ENCODE data around the gene PRAF2. TPM values are rescaled to one million over a fixed set of nuclear protein-coding genes. Genes with fewer than 3 reads are reported as not detected.

The PRAF2 gene
- total and polyA plus RNA-seq, 2 of the 13 experiments (the other 11 are each of a cell fraction or from before 2014, with no cell fraction given), result 0.33 to 2.6 TPM

GRCh38 chrX:49100704-49101628, 27.2 kb upstream of the PRAF2 start (continued):
- TF ChIP-seq ZNF263 (CRISPR knock-in tag; IDR thresholded peaks at IDR 0.05) (no peak), ZNF317 (CRISPR knock-in tag; IDR thresholded peaks at IDR 0.05) (no peak), ATF5 (CRISPR knock-in tag; IDR thresholded peaks at IDR 0.05; ENCODE audit: low read depth) (no peak), GPBP1L1 (CRISPR knock-in tag; IDR thresholded peaks at IDR 0.05) (no peak), HNRNPUL1 (IDR thresholded peaks at IDR 0.05; ENCODE audit: low read depth, low read length) (no peak), ZNF678 (CRISPR knock-in tag; IDR thresholded peaks at IDR 0.05) (no peak), ZNF839 (CRISPR knock-in tag; IDR thresholded peaks at IDR 0.05; ENCODE audit: borderline replicate concordance) (no peak), U2AF1 (optimal IDR thresholded peaks at IDR 0.05; ENCODE audit: low read depth, low read length) (no peak), REL (CRISPR knock-in tag; conservative IDR thresholded peaks at IDR 0.05) (no peak), KLF13 (CRISPR knock-in tag; IDR thresholded peaks at IDR 0.05) (no peak), GLI4 (CRISPR knock-in tag; IDR thresholded peaks at IDR 0.05; ENCODE audit: borderline replicate concordance) (no peak), KDM6A (CRISPR knock-in tag; IDR thresholded peaks at IDR 0.05; ENCODE audit: low read depth) (no peak)
- TF ChIP-seq, protein P1, sequence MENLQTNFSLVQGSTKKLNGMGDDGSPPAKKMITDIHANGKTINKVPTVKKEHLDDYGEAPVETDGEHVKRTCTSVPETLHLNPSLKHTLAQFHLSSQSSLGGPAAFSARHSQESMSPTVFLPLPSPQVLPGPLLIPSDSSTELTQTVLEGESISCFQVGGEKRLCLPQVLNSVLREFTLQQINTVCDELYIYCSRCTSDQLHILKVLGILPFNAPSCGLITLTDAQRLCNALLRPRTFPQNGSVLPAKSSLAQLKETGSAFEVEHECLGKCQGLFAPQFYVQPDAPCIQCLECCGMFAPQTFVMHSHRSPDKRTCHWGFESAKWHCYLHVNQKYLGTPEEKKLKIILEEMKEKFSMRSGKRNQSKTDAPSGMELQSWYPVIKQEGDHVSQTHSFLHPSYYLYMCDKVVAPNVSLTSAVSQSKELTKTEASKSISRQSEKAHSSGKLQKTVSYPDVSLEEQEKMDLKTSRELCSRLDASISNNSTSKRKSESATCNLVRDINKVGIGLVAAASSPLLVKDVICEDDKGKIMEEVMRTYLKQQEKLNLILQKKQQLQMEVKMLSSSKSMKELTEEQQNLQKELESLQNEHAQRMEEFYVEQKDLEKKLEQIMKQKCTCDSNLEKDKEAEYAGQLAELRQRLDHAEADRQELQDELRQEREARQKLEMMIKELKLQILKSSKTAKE (CRISPR knock-in tag; IDR thresholded peaks at IDR 0.05; ENCODE audit: borderline replicate concordance), result no peak
- TF ChIP-seq, protein P2, sequence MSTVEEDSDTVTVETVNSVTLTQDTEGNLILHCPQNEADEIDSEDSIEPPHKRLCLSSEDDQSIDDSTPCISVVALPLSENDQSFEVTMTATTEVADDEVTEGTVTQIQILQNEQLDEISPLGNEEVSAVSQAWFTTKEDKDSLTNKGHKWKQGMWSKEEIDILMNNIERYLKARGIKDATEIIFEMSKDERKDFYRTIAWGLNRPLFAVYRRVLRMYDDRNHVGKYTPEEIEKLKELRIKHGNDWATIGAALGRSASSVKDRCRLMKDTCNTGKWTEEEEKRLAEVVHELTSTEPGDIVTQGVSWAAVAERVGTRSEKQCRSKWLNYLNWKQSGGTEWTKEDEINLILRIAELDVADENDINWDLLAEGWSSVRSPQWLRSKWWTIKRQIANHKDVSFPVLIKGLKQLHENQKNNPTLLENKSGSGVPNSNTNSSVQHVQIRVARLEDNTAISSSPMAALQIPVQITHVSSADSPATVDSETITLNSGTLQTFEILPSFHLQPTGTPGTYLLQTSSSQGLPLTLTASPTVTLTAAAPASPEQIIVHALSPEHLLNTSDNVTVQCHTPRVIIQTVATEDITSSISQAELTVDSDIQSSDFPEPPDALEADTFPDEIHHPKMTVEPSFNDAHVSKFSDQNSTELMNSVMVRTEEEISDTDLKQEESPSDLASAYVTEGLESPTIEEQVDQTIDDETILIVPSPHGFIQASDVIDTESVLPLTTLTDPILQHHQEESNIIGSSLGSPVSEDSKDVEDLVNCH (CRISPR knock-in tag; IDR thresholded peaks at IDR 0.05), result no peak
- TF ChIP-seq, protein P3, sequence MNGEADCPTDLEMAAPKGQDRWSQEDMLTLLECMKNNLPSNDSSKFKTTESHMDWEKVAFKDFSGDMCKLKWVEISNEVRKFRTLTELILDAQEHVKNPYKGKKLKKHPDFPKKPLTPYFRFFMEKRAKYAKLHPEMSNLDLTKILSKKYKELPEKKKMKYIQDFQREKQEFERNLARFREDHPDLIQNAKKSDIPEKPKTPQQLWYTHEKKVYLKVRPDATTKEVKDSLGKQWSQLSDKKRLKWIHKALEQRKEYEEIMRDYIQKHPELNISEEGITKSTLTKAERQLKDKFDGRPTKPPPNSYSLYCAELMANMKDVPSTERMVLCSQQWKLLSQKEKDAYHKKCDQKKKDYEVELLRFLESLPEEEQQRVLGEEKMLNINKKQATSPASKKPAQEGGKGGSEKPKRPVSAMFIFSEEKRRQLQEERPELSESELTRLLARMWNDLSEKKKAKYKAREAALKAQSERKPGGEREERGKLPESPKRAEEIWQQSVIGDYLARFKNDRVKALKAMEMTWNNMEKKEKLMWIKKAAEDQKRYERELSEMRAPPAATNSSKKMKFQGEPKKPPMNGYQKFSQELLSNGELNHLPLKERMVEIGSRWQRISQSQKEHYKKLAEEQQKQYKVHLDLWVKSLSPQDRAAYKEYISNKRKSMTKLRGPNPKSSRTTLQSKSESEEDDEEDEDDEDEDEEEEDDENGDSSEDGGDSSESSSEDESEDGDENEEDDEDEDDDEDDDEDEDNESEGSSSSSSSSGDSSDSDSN (CRISPR knock-in tag; IDR thresholded peaks at IDR 0.05), result peak; percentile 23
